ENCODE measurements around the gene DNAJC13. TPM values are rescaled to one million over a fixed set of nuclear protein-coding genes. Genes with fewer than 3 reads are reported as not detected.

The DNAJC13 gene
- total RNA-seq, 2 donors from 2014 or later = 26.1 to 30.7 TPM

DNA sequence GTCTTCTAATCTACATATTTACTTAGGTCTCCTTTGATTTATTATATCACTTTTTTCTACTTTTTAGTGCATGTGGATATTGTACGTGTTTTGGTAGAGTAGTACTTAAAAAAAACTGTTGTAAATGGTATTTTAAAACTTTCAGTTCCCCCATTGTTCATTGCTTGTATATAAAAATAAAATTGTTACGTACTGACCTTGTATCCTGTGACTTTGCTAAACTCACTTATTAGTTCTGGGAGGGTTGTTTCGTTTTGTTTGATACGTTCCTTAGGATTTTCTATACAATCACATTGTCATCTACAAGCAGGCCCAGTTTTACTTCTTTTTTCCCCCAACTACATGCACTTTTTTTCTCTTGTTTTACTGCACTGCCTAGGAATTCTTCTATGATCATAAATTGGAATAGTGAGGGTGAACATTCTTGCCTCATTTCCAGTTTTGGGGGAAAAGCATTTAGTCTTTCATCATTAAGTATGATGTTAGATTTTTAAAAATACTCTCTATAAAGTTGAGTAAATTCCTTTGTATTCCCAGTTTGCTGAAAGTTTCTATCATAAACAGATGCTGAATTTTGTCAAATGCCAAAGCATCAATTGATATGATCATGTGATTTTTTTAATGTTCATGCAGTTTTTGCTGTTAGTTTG, 146.2 kb downstream of the DNAJC13 start:
- H3K4me1 Mint-ChIP-seq = peaks cover 3% of the 10 kb centered on the region
- DNase-seq (no peak), ATAC-seq (no peak)
- no peaks in the 10 kb centered on the region for H3K9me3 ChIP-seq (ENCODE audit: control insufficient read depth, low read length, poor library complexity, severe bottlenecking)
- no peaks in the 10 kb centered on the region for H3K27me3 Mint-ChIP-seq
- no peak overlapping the region for H3K4me3 Mint-ChIP-seq
- peaks cover 12% of the 10 kb centered on the region for H3K36me3 Mint-ChIP-seq (ENCODE audit: low read depth)
- H3K27ac Mint-ChIP-seq = no peak overlapping the region

DNA sequence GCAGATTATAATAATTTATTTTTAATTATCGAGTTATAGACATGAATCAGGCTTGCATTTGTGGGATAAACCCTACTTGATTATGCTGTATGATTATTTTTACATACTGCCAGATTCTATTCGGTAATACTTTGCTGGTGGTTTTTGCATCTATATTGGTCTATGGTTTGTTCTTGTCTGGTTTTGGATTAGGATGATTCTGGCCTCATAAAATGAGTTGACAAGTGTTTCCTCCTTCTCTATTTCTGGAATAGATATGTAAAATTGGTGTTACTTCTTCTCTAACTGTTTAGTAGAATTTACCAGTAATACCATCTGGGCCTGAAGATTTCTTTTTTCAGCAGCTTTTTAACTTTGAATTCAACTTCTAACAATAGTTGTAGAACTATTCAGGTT, 146.8 kb downstream of the DNAJC13 start:
- ATAC-seq = no peak

DNA sequence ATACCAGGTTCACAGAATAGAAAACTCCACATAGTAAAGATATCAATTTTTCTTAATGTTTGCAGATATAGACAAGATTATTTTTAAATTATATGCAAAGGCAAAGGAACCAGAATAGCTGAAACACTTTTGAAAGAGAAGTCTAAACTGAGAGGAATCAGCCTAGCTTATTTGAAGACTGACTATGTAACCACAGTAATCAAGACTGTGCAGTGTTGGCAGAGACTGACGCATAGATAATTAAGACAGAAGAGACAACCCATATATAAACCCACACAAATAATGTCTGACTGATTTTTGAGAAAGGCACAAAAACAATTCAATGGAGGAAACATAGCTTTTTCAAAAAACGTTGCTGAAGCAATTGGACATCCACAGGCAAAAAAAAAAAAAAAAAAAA, 151.1 kb downstream of the DNAJC13 start:
- Mint-ChIP-seq H3K4me1 (peaks cover 3% of the 10 kb centered on the region), H3K27ac (peak overlapping the region; percentile 51), H3K36me3 (ENCODE audit: low read depth) (peaks cover 9% of the 10 kb centered on the region), H3K4me3 (no peak overlapping the region), H3K27me3 (no peaks in the 10 kb centered on the region)
- H3K9me3 ChIP-seq (ENCODE audit: control insufficient read depth, low read length, poor library complexity, severe bottlenecking) = no peaks in the 10 kb centered on the region
- ATAC-seq (no peak), DNase-seq (no peak)

More for the DNA sequence above, 146.8 kb downstream of the DNAJC13 start:
- H3K9me3 ChIP-seq (ENCODE audit: control insufficient read depth, low read length, poor library complexity, severe bottlenecking) = no peaks in the 10 kb centered on the region
- H3K36me3 Mint-ChIP-seq (ENCODE audit: low read depth) = peaks cover 12% of the 10 kb centered on the region
- peaks cover 3% of the 10 kb centered on the region for H3K4me1 Mint-ChIP-seq
- no peak overlapping the region for H3K27ac Mint-ChIP-seq
- H3K27me3 Mint-ChIP-seq = no peaks in the 10 kb centered on the region
- DNase-seq = no peak
- no peak overlapping the region for H3K4me3 Mint-ChIP-seq

DNA sequence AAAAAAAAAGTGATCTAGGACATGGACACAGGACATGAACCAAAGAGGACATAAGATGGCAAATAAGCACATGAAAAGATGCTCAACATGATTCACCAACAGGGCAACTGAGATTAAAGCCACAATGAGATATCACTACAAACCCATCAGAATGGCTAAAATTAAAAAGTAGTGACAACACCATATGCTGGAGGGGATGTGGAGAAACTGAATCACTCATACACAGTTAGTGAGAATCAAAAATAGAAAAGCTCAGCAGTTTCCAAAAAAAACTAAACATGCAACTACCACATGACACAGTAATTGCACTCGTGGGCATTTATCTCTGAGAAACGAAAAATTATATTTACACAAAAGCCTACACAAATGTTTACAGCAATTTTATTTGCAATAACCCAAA, 151.9 kb downstream of the DNAJC13 start:
- no peaks in the 10 kb centered on the region for H3K9me3 ChIP-seq (ENCODE audit: control insufficient read depth, low read length, poor library complexity, severe bottlenecking)
- H3K27me3 Mint-ChIP-seq = no peaks in the 10 kb centered on the region
- DNase-seq (no peak), ATAC-seq (no peak)
- H3K27ac Mint-ChIP-seq = no peak overlapping the region
- peaks cover 3% of the 10 kb centered on the region for H3K4me1 Mint-ChIP-seq
- H3K36me3 Mint-ChIP-seq (ENCODE audit: low read depth) = peaks cover 9% of the 10 kb centered on the region
- H3K4me3 Mint-ChIP-seq = no peak overlapping the region

DNA sequence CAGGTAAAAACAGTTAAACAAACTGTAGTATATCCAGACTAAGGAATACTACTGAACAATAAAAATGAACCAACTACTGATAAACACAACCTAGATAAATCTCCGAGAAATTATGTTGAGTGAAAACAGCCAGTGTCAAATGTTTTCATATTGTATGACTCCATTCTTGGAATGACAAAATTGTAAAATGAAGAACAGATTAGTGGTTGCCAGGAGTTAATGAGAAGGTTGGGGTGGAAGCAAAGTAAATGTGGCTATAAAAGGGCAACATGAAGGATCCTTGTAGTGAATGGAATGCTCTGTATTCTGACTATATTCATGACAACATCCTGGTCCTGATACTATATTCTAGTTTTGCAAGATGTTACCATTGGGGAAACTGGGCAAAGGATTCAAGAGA, 152.3 kb downstream of the DNAJC13 start:
- no peak overlapping the region for H3K27ac Mint-ChIP-seq
- peaks cover 8% of the 10 kb centered on the region for H3K36me3 Mint-ChIP-seq (ENCODE audit: low read depth)
- H3K27me3 Mint-ChIP-seq = no peaks in the 10 kb centered on the region
- no peak for DNase-seq
- H3K9me3 ChIP-seq (ENCODE audit: control insufficient read depth, low read length, poor library complexity, severe bottlenecking) = no peaks in the 10 kb centered on the region
- no peak overlapping the region for H3K4me3 Mint-ChIP-seq
- peaks cover 3% of the 10 kb centered on the region for H3K4me1 Mint-ChIP-seq
- ATAC-seq = no peak

DNA sequence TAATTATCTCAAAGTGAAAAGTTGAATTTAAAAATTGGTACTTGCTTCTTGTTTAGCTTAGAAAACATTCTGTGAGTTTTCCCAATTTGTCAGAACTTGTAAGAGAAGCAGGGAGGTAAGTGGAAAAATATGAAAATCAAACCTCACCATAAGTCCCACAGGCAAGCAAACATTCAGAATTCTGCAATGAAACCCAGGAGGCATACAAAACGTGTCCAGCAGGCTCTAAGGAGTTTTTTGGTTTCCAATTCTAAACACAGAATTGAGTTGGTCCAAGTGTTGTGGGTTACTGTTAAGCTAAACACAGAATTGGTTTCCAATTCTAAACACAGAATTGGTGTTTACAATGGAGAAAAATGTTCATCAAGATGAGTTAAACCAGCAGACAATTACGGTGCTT, 152.7 kb downstream of the DNAJC13 start:
- Mint-ChIP-seq H3K4me1 (no peaks in the 10 kb centered on the region), H3K27ac (no peak overlapping the region), H3K36me3 (ENCODE audit: low read depth) (peaks cover 6% of the 10 kb centered on the region), H3K27me3 (no peaks in the 10 kb centered on the region), H3K4me3 (no peak overlapping the region)
- ATAC-seq (no peak), DNase-seq (no peak)
- H3K9me3 ChIP-seq (ENCODE audit: control insufficient read depth, low read length, poor library complexity, severe bottlenecking) = no peaks in the 10 kb centered on the region

DNA sequence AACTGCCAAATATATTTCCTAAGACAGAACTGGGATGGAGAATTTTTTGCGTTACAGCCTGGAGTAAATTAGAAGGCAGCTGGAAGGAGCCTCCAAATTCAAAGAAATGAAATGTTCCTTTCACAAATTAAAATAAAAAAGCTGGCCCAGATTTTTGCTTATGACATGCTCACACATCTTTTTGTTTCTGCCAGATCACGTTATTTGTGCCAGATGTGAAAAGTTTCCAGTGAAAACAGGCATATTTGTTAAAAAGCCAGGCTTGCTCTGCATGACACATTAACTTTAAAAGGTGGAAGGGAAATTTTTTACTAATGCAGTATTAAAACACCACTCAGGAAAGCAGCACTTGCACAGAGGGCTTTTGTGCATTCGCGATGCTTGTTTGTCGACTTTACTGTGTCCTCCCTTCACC, 156.5 kb downstream of the DNAJC13 start:
- Mint-ChIP-seq H3K4me3 (no peak overlapping the region), H3K4me1 (no peaks in the 10 kb centered on the region), H3K27me3 (no peaks in the 10 kb centered on the region), H3K27ac (no peak overlapping the region), H3K36me3 (ENCODE audit: low read depth) (peaks cover 6% of the 10 kb centered on the region)
- no peaks in the 10 kb centered on the region for H3K9me3 ChIP-seq (ENCODE audit: control insufficient read depth, low read length, poor library complexity, severe bottlenecking)
- ATAC-seq = no peak
- DNase-seq = no peak

DNA sequence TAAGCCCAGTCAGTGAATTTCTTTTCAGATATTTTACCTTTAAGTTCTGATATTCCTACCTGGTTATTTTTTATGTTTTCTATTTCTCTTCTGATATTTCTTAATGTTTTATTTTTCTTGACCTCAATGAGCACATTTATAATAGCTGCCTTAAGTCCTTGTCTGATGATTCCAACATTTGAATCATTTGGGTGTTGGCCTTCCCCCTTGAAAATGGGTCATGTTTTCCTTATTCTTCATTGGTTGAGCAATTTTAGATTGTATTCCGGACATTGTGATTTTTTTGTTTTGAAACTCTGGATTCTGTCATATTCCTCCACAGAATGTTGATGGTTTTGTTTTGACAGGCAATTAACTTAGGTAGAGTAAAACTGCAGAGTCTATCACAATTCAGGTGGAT, 170.1 kb downstream of the DNAJC13 start:
- Mint-ChIP-seq H3K4me3 (no peak overlapping the region), H3K36me3 (ENCODE audit: low read depth) (no peaks in the 10 kb centered on the region), H3K27ac (no peak overlapping the region), H3K27me3 (no peaks in the 10 kb centered on the region), H3K4me1 (no peaks in the 10 kb centered on the region)
- H3K9me3 ChIP-seq (ENCODE audit: control insufficient read depth, low read length, poor library complexity, severe bottlenecking) = no peaks in the 10 kb centered on the region
- ATAC-seq (no peak), DNase-seq (no peak)

Other genes starting within 250 kb of the DNAJC13 start
- 1 to 10 TPM in 1 of 2 donors, under 1 TPM in 1; 0.34 to 1.5 TPM for gene ACP3, start 100.1 kb upstream of the DNAJC13 start, total RNA-seq
- gene ACKR4, start 179.8 kb downstream of the DNAJC13 start, total RNA-seq = under 1 TPM in 1 of 2 donors, not detected in 1; 0.32 TPM
- 10 to 100 TPM; 24.2 to 28.4 TPM for gene ACAD11, start 242.3 kb downstream of the DNAJC13 start, total RNA-seq
- gene UBA5, start 242.8 kb downstream of the DNAJC13 start, total RNA-seq = 10 to 100 TPM; 30.7 to 40.5 TPM